ENCODE data around the gene SGCG. TPM values are rescaled to one million over a fixed set of nuclear protein-coding genes. Genes with fewer than 3 reads are reported as not detected.

The SGCG gene
- total RNA-seq, 1 experiment from 2014 or later: 0.62 TPM

GRCh38 chr13:23330356-23330755, 149.6 kb downstream of the SGCG start:
- DNase-seq (ENCODE audit: low spot score): no peak

- DNase-seq (ENCODE audit: low spot score): no peak
Measured at GRCh38 chr13:23339225-23339624, 158.4 kb downstream of the SGCG start.

- DNase-seq (ENCODE audit: low spot score): no peak
Measured at GRCh38 chr13:23344931-23345595, 164.3 kb downstream of the SGCG start.

GRCh38 chr13:23347601-23348000, 166.8 kb downstream of the SGCG start:
- DNase-seq (ENCODE audit: low spot score): no peak

DNA sequence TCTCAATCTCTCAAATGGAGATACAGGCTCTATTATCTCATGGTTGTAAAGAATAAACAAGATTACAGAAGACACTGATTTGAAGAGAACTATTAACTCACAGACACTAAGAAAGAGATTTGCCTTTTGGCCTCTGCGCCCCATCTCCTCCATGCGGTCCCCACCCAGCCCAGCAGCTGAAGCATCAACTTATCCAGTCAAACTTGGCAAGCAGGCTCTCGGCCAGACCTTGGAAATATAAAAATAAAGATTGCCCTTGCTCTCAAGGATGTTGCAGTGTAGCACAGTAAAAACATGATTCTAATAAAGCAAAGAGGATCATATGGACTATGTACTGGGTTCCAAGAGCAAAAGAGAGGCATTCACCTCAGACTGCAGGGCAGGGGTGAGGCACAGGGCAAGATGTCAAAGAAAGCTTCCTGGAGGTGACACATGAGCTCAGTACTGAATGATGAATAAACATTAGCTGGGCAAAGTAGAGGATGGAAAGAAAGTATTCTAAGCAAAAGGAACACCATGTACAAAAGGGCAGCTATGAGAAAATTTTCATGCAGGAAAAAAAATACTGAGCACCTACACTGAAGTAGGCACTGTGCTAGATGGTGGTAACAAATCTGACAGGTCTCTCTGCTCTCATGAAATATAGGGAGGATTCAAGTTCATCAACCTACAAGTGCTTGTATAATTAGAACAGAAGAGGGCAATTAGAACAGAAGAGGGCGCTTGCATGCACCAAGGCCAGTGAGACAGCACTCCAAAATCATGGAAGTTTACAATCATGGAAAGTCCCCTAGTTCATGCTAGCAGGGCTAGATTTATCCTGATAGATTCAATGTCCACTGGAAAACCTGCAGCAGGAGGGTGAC, 167.7 kb downstream of the SGCG start:
- no peak for DNase-seq (ENCODE audit: low spot score)

- no peak for DNase-seq (ENCODE audit: low spot score)
Measured at GRCh38 chr13:23349161-23349897, 168.6 kb downstream of the SGCG start.

DNA sequence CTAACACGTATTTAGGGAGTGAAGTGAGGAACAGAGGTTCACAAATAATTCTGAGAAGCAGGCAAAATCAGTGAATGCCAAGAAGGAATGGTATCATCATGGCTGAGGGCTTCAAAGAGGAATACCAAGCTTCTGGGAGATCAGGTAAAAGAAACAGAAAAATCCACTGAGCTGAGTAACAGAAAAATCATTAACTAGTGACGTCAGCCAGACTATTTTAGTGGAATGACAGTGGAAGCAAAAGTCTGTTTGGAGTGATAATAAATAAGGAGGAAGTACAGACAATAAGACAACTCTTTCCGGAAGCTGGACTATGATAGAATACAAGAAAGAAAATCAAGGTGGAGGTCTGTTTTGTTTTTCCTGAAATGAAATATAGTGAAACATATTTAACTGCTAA, 169.2 kb downstream of the SGCG start:
- DNase-seq (ENCODE audit: low spot score): no peak

DNA sequence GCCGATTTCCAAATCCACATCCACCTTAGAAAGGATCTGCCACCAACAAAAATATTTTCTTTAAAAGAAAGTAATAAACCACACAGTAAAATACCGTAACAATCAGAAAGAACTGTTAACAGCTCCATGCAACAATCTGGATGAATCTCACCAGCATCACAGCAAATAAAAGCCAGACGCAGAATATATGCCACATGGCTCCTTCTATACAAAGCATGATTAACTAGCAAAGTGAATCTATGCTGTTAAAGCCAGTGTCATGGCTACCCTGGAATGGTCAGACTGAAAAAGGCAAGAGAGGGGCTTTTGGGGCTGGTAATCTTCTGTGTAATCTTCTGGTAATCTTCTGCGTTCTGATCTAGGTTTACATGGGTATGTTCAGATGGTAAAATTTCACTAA, 171.4 kb downstream of the SGCG start:
- DNase-seq (ENCODE audit: low spot score): no peak

GRCh38 chr13:23354520-23354919, 173.7 kb downstream of the SGCG start:
- DNase-seq (ENCODE audit: low spot score): no peak

- DNase-seq (ENCODE audit: low spot score): no peak
Measured at GRCh38 chr13:23356368-23356767, 175.6 kb downstream of the SGCG start.

DNA sequence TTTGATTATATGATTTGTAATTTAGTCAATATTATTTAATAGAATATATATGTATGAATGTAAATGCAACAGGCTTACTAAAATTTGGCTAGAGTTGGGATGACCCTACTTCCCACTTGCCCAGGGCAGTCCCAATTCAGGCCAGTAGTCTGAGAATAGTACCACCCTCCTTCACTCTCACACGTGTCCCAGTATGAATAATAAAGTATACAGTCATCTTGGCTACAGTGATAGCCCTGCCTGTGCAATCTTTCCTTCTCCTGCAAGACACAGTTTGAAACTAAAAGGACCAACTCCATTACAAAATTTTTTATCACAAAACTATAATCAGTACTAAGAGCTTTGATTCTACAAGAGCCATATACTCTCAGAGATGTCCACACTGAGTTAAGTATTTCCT, 176.6 kb downstream of the SGCG start:
- DNase-seq (ENCODE audit: low spot score): no peak

DNA sequence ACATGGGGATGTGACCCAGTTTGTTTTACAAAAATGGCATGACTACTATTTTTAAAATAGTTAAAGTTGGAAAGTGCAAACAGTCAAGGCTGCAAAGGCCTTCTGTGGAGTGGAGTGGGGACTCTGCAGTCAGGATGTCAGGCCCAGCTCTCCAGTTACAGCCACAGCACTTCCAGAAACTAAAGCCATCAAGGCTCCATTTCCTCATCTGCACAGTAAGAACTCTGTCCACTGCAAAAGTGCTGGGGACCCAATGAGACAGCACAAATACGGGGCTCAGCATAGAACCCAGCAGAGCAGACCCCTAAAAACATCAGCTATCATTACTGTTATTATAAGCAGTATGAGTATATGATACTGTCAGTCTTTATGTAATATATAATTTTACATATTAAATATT, 179.1 kb downstream of the SGCG start:
- DNase-seq (ENCODE audit: low spot score): no peak

DNA sequence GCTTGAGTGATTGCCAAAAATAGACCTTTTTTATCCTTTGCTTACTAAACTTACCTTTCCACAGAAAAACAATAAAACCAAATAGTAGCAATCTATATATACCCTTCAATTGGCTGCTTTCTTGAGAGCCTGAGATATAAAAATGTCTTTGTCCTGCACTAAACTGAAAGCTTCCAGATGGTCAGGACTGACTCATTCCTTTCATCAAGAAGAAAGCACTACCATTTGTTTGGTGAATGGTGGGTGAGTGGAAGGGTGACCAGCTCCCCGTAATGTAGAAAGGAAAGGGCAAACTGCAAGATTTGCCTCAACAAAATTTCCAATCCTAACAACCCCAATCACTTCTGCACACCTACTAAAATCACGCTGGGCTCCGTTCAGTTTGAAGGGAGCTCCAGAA, 184.9 kb downstream of the SGCG start:
- no peak for DNase-seq (ENCODE audit: low spot score)

DNA sequence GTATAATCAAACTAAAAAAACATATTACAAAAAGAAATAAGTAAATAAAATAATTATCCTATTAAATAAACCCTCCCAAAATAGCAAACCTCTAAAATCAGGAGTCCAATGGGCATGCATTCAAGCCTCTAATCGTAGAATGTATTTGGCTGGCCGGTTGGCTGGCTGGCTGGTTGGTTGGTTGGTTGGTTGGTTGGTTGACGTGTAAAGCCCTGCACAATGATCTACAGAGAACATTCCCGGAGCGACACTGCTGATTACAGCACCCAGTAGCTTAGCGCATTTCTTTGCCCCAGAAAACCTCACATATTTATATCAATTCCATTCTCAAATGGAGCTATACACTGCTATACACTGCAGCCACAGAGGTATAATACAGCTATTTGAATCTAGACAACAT, 187.1 kb downstream of the SGCG start:
- DNase-seq (ENCODE audit: low spot score): no peak

DNA sequence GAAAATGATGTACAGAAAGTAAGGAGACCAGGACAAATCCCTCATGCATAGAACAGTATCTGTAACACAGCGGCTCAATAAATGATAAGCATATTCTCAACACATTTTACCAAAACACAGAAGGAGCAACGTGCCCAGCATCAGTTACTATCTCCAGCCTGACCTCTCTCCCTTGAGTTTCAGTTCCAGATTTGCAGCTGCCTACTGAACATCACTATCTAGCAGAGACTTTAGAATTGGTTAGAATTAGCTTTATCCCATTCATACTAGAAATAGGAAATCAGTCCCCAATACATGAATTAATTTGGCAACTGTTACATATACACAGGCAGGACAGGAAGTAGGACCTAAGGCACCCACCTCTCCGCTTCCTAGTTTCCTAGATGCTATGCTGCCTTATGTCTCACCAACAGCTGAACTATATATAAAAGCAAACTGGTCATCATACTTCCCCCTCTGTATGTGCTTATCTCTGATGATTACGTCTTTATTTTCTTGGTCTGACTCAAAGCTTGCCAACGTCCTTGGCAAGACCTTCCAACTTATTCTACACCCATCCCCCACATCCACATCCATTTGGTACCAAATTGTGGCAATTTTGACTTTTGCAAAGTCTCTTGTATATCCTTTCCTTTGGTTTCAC, 191.6 kb downstream of the SGCG start:
- no peak for DNase-seq (ENCODE audit: low spot score)
